Esophagus squamous epithelium (tissue), 4 donors: Measurements from ENCODE around the gene MAP4K4.

Source experiments
- CTCF ChIP-seq, 6 experiments: fragments of 450-650 bp in 4 of 6; fragments of 200-600 bp in 2 of 6; sonication (generic) in 2 of 6; IDR thresholded peaks; one replicate each; pipeline ENCODE4 v1.5.1; 2016 to 2019; ENCODE audit warnings: antibody characterized with exemption in 6 of 6, mild to moderate bottlenecking in 4 of 6, moderate library complexity in 4 of 6
- POLR2A ChIP-seq, 4 donors: fragments of 450-650 bp; IDR thresholded peaks; one replicate each; pipeline ENCODE4 v1.6.1; 2017; ENCODE audit warnings: antibody characterized with exemption in 4 of 4, mild to moderate bottlenecking in 4 of 4, moderate library complexity in 3 of 4

- TF ChIP-seq CTCF (IDR thresholded peaks at IDR 0.05) (no peak), POLR2A (IDR thresholded peaks at IDR 0.05) (no peak)
Measured at GRCh38 chr2:101752716-101753616, 55.5 kb downstream of the MAP4K4 start.
